OCI-LY3 (cell line): Measurements from ENCODE around the gene ROBO1.

Source experiments
- CTCF ChIP-seq: fragments of 200-600, 300-600 bp; sonication (generic); IDR thresholded peaks from 2 replicates; pipeline ENCODE4 v1.5.1; 2014; ENCODE audit warnings: antibody characterized with exemption, low read length, low read depth
- EZH2phosphoT487 ChIP-seq: fragments of 200-600 bp; shearing (Covaris generic); IDR thresholded peaks from 2 replicates; pipeline ENCODE4 v1.6.1; 2018; ENCODE audit warnings: antibody characterized with exemption, mixed run types, low read depth

- TF ChIP-seq CTCF (no peak), EZH2phosphoT487 (no peak)
These were observed 382.6 kb downstream of the ROBO1 start for GRCh38 chr3:79385211-79385610.
